NCI-H2227 (cell line): ENCODE results near the gene SAP25.
A peak's percentile ranks its signal among the peaks of the same experiment; 100 is the strongest.
"Not testable (repeated sequence)": the region's sequence is repeated elsewhere in the genome, so short reads cannot be mapped to it uniquely, and the experiment has no call there.

Source experiments
- DNase-seq: peaks from one replicate; lab custom pipeline; 2025; ENCODE audit not compliant: unreplicated experiment; lab: John Stamatoyannopoulos, UW

SAP25 gene

GRCh38 chr7:100576384-100576993 is 2.8 kb upstream of the SAP25 start:
- DNase-seq, result no peak

DNA sequence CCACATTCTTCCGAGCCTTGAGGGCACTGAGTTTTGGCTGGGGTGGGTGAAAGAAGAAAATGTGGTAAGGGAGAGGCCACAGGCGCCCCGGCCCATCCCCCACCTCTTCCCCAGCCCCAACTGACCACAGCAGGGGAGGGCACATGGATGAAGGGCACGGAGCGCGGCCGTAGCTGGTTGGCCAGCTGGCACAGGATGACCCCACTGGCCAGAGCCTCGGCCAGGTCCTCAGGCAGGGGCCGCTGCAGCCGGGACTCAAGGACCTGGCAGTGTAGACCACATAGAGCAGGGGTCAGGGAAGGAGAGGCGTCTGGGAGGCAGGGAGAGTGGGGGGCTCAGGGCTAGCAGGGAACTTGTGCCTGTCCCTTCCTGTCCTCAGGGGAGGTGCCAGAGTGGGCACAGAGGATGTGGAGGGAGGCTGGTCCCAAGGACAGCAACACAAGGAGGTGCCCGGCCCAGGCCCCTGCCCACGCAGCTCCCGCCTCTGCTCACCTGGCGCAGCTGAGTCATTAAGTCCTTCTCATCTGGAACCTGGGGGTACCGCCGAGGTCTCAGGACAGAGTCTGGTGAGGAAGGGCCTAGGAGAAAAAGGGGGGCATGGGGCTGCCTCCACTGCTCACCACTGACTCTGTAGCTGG is 2.2 kb upstream of the SAP25 start:
- DNase-seq, result no peak

DNA sequence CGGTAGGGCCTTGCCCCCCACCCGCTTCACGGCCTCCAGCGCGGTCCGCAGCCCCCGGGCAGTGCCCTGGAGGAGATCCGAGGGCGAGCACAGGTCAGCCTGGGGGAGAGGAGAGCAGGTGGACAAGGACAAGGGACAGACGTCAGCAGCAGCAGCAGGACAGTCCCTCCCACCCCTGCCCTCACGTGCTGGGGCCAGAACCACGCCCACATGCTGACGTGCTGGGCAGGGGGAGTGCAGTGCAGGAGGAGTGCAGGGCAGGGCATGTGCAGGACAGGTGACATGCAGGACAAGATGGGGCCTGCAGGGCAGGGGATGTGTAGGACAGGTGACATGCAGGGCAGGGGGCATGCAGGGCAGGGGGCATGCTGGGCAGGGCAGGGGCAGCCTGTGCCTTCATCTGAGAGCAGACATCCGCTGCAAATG is 1.5 kb upstream of the SAP25 start:
- no peak for DNase-seq

DNA sequence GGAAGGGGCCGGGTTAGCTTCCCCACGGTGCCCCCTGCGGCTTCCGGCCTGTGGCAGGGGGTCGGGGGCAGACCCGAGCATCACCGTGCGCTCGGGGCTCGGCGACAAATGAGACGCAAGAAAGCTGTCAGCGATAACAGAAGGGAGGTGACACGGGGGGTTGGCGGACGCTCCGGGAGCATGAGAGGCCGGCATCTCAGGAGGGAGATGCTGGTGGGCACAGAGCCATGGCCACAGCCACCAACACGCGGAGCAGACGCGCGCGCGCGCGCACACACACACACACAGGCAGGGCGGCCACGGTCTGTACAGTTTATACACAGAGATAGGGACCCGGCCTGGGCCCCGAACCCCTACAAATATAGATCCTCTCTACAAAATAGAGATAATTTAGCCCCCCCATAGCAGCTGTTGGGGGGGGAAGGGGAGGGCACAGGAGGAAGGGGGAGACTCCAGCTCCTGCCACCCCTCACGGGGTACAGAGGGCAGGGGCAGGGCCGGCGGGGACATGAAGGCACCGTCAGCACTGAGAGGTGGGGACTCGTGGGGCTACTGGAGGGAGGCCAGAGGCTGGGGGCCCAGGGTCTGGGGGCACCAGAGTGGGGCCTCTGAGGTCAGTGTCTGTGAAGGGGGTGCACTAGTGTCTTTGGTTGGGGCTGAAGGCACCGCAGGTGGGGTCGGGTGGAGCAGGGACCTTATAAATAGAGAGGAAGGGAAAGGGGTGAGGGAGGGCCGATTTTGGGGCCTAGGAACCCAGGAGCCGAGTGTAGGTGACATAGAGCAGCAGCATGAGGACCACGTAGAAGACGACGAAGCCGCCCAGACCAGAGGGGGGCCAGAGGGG is 884 bp upstream of the SAP25 start:
- DNase-seq, result no peak

GRCh38 chr7:100572949-100573675 is 588 bp downstream of the SAP25 start:
- no peak for DNase-seq

DNA sequence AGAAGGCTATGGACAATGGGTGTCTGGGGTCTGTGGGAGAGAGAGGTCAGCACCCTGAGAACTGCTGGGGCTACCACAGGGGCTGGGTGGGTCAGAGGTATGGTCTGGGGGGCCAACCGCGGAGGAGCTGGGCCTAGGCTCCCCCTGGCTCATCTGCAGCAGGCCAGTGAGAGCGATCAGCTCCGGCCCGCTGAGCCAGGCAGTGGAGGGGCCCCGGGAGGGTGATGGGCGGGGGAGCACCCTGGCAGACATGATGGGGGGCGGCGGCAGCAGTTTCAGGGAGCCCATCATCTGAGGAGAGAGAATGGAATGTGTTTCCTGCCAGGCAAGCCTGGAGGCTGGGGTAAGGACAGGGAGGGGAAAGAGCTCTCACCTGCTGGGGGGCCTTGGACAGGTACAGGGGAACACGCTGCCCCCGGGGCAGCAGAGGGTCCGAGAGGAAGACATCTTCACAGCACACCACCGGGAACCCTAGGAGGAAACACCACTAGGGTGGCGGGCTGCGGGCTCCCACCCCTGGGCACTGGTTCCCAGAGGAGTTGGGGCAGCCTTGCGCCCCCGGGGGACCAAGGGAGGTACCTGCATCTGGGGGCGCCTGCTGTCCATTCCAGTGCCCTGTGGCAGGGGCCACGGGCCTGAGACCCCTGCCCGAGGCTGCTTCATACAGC is 1.3 kb downstream of the SAP25 start:
- DNase-seq, result no peak

DNA sequence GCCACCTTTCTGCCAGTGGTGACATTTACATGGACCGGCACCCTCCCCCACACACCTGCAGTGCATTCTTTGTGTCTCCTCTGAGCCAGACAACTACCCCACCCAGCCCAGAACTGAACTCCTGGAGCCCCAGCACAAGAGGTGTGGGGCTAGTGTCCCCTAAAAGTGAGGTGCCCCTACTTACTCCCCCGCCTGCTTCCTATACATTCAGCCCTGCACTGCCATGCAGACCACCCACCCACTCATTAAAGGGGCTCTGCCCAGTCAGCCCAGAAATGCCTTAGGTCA is 1.9 kb downstream of the SAP25 start:
- no peak for DNase-seq

DNA sequence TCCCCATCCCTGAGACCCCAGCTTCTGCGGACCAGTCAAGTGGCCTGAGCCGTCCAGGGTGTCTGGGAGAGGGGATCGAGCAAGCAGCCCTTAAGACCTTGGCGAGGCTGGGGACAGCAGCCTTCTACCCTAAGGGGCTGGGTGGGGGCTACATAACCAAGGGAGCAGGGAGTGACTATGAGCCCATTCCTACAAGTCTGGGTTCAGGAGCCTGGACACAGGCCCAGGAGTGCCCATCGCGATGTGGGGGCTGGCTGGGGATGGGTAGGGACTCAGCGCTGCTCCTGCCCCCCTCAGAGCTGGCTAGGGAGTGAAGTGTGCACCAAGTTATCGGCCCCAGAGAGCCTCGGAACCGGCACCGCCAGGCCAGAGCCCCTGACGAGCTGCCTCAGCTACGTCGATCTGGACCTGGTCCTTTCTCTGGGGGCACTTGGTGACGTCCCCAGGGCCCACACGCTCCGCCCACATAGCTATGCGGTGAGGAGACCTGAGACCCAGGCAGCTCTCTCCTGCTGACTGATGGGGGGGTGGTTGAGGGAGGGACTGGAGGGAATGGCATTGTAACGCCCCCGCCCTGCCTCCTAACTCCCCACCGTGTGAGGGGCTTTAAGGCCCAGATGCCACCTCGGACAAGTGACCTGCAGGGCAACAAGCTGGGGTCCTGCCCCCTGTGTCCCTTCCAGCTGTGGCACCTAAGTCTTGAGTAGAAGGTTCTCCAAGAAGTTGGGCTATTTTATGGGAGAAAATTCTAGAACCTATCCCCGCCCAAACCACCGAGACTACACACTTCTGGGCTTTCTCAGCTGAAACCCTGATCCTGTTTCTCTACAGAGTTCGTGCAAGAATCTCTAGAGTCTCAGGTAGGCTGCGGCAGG is 2.5 kb downstream of the SAP25 start:
- DNase-seq, result no peak

DNA sequence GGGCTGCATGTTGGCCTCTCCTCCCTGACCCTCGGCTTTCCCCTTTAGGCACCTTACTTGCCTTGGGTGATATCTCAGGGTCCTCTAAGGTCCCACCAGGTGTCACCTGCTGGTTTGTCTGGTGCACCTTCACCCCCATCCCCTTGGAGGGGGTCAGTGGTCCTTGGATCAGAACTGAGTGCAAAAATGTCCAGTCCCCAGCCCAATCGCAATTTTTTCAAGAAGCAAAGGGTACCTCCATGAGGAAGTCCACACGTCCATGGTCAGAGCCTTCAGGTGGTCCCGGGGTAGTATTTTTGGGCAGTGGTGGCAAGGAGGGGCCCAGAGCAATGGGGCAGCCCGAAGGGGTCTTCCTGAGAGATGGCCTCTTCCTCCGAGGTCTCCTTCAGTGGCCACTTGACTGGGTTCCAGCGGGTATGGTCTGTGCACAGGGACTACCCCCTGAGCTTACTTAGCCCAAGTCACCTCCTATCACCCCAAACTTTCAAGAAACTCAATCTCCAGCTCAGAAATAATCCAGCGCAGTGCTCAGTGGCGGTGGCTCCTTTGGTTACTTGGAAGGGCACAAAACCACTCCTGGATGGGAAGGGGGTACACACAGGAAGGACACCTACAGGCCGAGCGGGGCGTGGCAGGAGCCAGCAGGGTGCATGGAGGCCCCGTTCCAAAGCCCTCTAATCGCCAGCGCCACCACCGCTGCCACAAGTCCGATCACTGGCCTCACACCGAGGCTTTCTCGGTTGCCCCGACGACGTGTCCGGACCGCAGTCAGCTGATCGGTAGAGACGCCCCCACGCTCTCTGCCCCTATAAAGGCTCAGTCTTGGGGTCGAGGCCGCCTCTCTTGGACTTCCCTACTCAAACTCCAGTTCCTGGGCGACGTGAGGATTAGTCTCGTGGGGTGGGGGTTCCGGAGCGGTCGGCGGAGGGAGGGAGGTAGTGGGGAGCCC is 4.5 kb downstream of the SAP25 start:
- no peak for DNase-seq

DNA sequence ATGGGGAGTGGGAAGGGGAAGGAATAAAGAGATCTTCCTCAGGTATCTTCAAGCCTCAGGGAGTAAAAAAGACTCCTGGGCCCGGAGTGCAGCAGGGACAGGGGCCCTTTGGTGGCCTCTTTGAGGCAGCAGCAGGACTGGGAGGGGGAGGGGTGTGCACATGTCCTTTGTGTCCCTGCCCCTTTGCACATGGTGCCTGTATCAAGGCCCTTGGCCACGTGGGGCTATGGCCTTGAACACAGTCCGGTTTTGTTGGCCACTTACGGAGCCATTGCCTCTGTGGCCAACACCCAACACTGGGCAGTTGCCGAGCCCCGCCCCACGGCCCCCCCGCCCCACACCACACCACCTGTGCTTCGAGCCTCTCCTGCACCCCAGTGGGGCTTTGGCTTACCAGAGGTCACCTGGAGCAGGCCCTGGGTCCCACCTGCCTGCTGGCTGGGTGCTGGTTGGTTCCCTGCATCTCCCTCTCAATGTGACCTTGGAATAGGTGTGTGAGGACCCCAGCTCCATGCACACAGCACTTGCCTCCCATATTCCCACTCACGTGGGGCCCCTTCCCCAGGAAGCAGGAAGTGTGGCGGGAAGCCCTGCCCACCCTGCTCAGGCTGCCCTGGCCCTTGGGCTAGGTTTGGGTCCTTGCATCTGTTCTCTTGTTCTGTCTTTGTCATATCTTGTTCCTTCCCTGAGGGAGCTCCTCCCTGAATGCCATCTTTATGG is 5.4 kb downstream of the SAP25 start:
- no peak for DNase-seq

- DNase-seq, result peak; percentile 50
Observed at GRCh38 chr7:100567751-100568175, 5.9 kb downstream of the SAP25 start.

DNA sequence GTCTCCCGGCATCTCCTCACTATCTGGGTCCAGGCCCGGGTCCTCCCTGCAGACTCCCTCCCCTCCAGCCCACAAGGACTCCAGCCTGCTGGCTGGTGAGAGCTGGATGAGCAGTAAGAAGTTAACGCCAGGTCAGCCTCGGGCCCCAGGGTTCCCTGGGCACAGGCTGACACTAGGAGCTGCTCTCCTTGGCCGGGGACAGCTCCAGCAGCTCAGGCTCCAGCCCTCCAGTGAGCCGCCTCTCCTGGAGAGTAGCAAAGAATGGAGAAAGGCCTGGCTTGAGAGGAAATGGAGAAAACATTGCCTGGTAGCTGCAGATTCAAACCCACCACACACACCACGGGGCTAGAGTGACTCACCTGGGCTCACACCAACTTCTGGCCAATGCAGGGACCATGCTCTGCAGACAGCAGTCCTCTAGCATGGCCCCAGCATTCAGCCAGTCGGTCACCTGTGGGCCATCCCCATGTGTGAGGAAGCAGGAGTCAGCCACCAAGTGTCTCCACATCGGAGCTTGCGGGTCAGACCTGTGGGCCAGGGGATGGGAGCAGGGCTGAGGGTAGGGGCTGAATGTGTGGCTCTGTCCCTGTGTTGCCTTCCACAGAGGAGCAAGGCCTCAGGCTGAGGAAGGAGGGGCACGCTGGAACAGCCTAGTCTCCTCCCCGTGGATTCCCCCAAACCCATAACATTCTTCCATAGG is 6.5 kb downstream of the SAP25 start:
- DNase-seq, result no peak

DNA sequence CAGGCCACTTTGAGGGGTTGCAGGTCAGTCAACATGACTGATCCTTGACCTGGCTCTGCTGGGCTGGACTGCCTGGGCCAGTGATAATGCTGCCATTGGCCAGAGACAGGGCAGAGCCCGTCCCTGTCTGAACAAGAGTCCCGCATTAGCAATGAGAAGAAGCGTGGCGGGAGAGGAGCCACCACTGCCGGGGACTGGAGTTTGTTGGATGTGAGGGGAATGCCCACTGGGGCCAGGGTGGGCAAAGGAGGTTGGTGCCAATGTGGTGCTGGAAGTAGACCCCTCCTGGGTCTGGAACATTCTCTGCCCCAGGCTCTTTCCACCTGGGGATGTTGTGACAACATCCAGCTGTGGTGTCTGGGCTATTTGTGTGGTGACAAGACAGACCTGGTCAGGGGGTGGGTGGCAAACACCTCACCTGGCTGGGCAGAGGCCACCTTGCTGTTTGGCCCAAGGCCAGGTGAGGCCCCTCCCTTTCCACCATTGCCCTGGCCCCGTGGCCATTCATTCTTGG is 7.6 kb downstream of the SAP25 start:
- DNase-seq, result no peak

GRCh38 chr7:100565133-100565571 is 8.5 kb downstream of the SAP25 start:
- no peak for DNase-seq

GRCh38 chr7:100564405-100564804 is 9.3 kb downstream of the SAP25 start:
- not testable (repeated sequence) for DNase-seq

DNA sequence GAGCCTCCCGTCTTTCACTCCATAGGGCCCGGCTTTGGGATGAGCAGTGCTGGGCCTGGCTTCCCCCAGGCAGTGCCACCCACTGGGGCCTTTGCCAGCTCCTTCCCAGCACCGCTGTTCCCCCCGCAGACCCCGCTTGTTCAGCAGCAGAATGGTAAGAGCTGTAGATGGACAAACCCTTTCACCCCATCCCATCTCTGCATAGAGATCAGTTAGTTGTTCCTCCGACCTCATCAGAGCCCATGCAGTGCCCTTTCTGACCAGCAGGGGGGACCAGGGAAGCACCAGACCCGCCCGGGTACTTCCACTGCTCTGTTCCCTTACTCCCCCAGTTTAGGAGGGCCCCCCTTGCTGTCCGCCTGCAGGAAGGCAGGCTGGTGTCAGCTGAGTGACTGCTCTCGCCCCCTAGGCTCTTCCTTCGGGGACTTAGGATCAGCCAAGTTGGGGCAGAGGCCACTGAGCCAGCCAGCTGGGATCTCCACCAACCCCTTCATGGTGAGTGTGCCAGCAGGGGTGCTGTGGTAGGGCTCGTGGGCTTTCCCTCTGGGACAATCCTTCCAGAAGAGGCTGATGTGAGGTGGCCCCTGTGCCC is 9.8 kb downstream of the SAP25 start:
- DNase-seq, result peak; percentile 76

GRCh38 chr7:100563100-100563564 is 10.6 kb downstream of the SAP25 start:
- DNase-seq, result no peak
